Keratinocyte (primary cell): ENCODE results near the gene SUSD4. TPM values are rescaled to one million over a fixed set of nuclear protein-coding genes. Genes with fewer than 3 reads are reported as not detected.

ENCODE experiments used
- DNase-seq: peaks from one replicate; pipeline ENCODE4 v3.0.0-alpha.2; 2011; ENCODE audit warnings: low read depth, missing footprints, low spot score
- FAIRE-seq: peaks from 2 replicates; lab custom pipeline; 2011; peaks lifted over from hg19 to GRCh38; lab: Jason Lieb, UNC
- H2AFZ ChIP-seq: 2 replicates; pipeline ENCODE4 v1.6.0; 2012; ENCODE audit warnings: low read length, control low read depth, inconsistent platforms; ENCODE audit not compliant: control insufficient read depth
- H3K27ac ChIP-seq: 2 replicates; pipeline ENCODE4 v1.5.1; 2011; ENCODE audit warnings: low read length; ENCODE audit not compliant: control insufficient read depth, insufficient read depth
- H3K27me3 ChIP-seq: 3 replicates; pipeline ENCODE4 v1.6.0; 2011; ENCODE audit warnings: low read length; ENCODE audit not compliant: control insufficient read depth, insufficient read depth; ENCODE audit errors: extremely low read depth
- H3K36me3 ChIP-seq, 2 experiments: 2 replicates in 1 of 2; 3 replicates in 1 of 2; pipeline ENCODE4 v1.5.1; 2011; ENCODE audit warnings: low read length in 2 of 2, mild to moderate bottlenecking in 1 of 2; ENCODE audit not compliant: control insufficient read depth in 2 of 2, insufficient read depth in 2 of 2; ENCODE audit errors: extremely low read depth in 1 of 2
- H3K4me1 ChIP-seq: 3 replicates; pipeline ENCODE4 v1.5.1; 2011; ENCODE audit warnings: low read length; ENCODE audit not compliant: control insufficient read depth, insufficient read depth; ENCODE audit errors: extremely low read depth
- H3K4me2 ChIP-seq: 3 replicates; pipeline ENCODE4 v1.6.0; 2011; ENCODE audit warnings: low read depth, low read length; ENCODE audit not compliant: control insufficient read depth, insufficient read depth; ENCODE audit errors: extremely low read depth
- H3K4me3 ChIP-seq, 3 experiments: fragments of 200-600 bp in 1 of 3; sonication (generic) in 1 of 3; 2 replicates in 2 of 3; 3 replicates in 1 of 3; pipeline ENCODE4 v1.5.1; 2011 to 2016; ENCODE audit warnings: low read length in 3 of 3, mild to moderate bottlenecking in 3 of 3, control low read depth in 2 of 3, inconsistent platforms in 1 of 3, low read depth in 1 of 3, mixed read lengths in 1 of 3, mixed run types in 1 of 3, moderate library complexity in 1 of 3; ENCODE audit not compliant: control insufficient read depth in 2 of 3, insufficient read depth in 2 of 3; ENCODE audit errors: extremely low read depth in 1 of 3
- H3K79me2 ChIP-seq: 2 replicates; pipeline ENCODE4 v1.6.0; 2012; ENCODE audit warnings: low read length; ENCODE audit not compliant: control insufficient read depth, insufficient read depth
- H3K9ac ChIP-seq: 3 replicates; pipeline ENCODE4 v1.6.0; 2011; ENCODE audit warnings: low read length; ENCODE audit not compliant: control insufficient read depth, insufficient read depth; ENCODE audit errors: extremely low read depth
- H3K9me1 ChIP-seq: 3 replicates; pipeline ENCODE4 v1.6.0; 2011; ENCODE audit warnings: low read length; ENCODE audit not compliant: control insufficient read depth, insufficient read depth; ENCODE audit errors: extremely low read depth
- H3K9me3 ChIP-seq: 2 replicates; pipeline ENCODE4 v1.5.1; 2012; ENCODE audit warnings: low read depth, low read length; ENCODE audit not compliant: control insufficient read depth
- H4K20me1 ChIP-seq: 3 replicates; pipeline ENCODE4 v1.6.0; 2011; ENCODE audit warnings: low read length; ENCODE audit not compliant: control insufficient read depth, insufficient read depth; ENCODE audit errors: extremely low read depth
- CTCF ChIP-seq, 3 experiments: IDR thresholded peaks in 1 of 3; conservative IDR thresholded peaks in 1 of 3; optimal IDR thresholded peaks in 1 of 3; 2 replicates in 2 of 3; 3 replicates in 1 of 3; pipeline versions ENCODE3 to v1.5.1; 2011; ENCODE audit warnings: low read length in 3 of 3, mild to moderate bottlenecking in 3 of 3, moderate library complexity in 2 of 3, control low read depth in 1 of 3, inconsistent platforms in 1 of 3; ENCODE audit not compliant: insufficient read depth in 2 of 3; ENCODE audit errors: extremely low read depth in 1 of 3
- EZH2 ChIP-seq: IDR thresholded peaks from one replicate; pipeline ENCODE4 v1.6.1; 2012; ENCODE audit warnings: inconsistent platforms, mild to moderate bottlenecking, low read length, moderate library complexity
- dilution Hi-C: fragments of 300-500 bp; cut with MboI; formaldehyde crosslinking; loops from one replicate; pipeline ENCODE4 v1.7.0; 2020; ENCODE audit warnings: low sequenced_read_pairs; ENCODE audit not compliant: extremely low pct_ligation_motif_present
- polyA plus RNA-seq, 5 experiments: library from polyadenylated mRNA; depleted of rRNA in 3 of 5; stranded (reverse) in 3 of 5; stranded (forward) in 1 of 5; unstranded in 1 of 5; fragments of >200 nt; gene quantifications; 1 replicate in 1 of 5; 2 replicates in 3 of 5; 3 replicates in 1 of 5; pipeline versions ENCODE4 v1.2.1 to v1.2.3, GENCODE V29; 2011 to 2012; ENCODE audit warnings: missing spikeins in 2 of 5, low read depth in 1 of 5, low replicate concordance in 1 of 5

Gene SUSD4
- polyA plus RNA-seq, 1 donor (not counting 4 experiments of a cell fraction or from before 2014, with no cell fraction given), result 1.6 TPM

DNA sequence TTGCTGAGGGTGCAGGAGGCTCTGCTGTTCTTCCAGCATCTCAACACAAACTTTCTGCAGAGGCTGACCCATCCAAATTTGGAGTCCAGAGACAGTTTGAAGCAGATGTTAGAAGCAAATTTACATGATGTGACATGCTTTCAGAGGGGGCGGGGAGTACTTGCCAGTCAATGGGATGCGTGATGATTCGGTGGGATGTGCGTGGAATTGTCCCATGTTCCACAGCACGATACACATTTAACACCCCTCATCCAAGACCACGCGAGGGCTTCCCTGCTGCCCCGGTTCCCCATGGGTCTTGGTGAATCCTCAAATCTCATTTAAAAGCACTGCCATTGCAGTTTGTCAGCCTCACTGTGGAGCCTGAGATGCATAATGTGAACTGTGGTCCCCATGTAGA lies 142.3 kb downstream of the SUSD4 start:
- TF ChIP-seq EZH2, result no peak
- no peak for TF ChIP-seq CTCF (optimal IDR thresholded peaks at IDR 0.05 in 1 of 3, IDR thresholded peaks at IDR 0.05 in 1 of 3, conservative IDR thresholded peaks at IDR 0.05 in 1 of 3; ENCODE audit: extremely low read depth in 1 of 3, insufficient read depth in 2 of 3, low read length in 3 of 3)

DNA sequence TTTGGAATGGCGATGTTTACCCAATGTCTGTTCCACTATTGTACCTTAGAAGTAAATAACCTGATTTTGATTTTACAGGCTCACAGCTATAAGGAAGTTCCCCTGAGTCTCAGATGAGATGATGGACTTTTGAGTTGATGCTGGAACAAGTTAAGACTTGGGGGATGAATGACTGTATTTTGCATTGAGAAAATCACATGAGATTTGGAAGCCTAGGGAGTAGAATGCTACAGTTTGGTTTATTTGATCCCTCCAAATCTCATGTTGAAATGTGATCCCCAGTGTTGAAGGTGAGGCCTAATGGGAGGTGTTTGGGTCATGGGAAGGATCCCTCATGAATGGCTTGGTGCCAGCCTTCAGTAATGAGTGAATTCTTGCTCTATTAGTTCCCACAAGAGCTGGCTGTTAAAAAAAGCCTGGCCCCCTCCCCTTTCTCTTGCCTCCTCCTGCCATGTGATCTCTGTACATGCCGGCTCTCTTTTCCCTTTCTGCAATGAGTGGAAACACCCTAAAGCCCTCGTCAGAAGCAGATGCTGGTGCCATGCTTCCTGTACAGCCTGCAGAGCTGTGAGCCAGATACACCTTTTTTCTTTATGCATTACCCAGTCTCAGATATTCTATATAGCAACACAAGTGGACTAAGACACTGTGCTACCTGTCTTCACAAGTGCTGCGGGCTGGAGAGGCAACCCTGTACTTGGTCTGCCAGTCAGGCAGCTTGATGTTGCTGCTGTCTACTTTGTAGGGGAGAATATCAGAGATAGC lies 143.9 kb downstream of the SUSD4 start:
- FAIRE-seq, result no peak
- TF ChIP-seq EZH2, result no peak
- TF ChIP-seq CTCF (optimal IDR thresholded peaks at IDR 0.05 in 1 of 3, IDR thresholded peaks at IDR 0.05 in 1 of 3, conservative IDR thresholded peaks at IDR 0.05 in 1 of 3; ENCODE audit: extremely low read depth in 1 of 3, insufficient read depth in 2 of 3, low read length in 3 of 3), result no peak
- H3K4me2 ChIP-seq, result no peak overlapping the region
- no peak overlapping the region for H3K27ac ChIP-seq
- H3K9ac ChIP-seq, result no peak overlapping the region
- no peaks in the 10 kb centered on the region for H3K27me3 ChIP-seq
- peaks cover 3% of the 10 kb centered on the region for H3K9me3 ChIP-seq
- H3K79me2 ChIP-seq, result no peaks in the 10 kb centered on the region
- dilution Hi-C loops, result no loop called here
- no peaks in the 10 kb centered on the region for H4K20me1 ChIP-seq
- no peak for DNase-seq
- H3K4me1 ChIP-seq, result no peaks in the 10 kb centered on the region
- no peaks in the 10 kb centered on the region for H3K36me3 ChIP-seq
- no peak overlapping the region for H3K4me3 ChIP-seq
- no peaks in the 10 kb centered on the region for H3K9me1 ChIP-seq
- H2AFZ ChIP-seq, result no peak overlapping the region

More for the DNA sequence above, 142.3 kb downstream of the SUSD4 start:
- Histone ChIP-seq H3K27me3 (no peaks in the 10 kb centered on the region), H3K9me1 (no peaks in the 10 kb centered on the region), H3K9me3 (peaks cover 3% of the 10 kb centered on the region), H3K4me1 (no peaks in the 10 kb centered on the region), H3K79me2 (no peaks in the 10 kb centered on the region), H4K20me1 (no peaks in the 10 kb centered on the region), H3K27ac (no peak overlapping the region), H3K36me3 (no peaks in the 10 kb centered on the region), H2AFZ (no peak overlapping the region), H3K9ac (no peak overlapping the region), H3K4me2 (no peak overlapping the region), H3K4me3 (no peak overlapping the region)
- DNase-seq (no peak), FAIRE-seq (no peak)
- dilution Hi-C loops, result no loop called here
